HG03097 (cell line): Measurements from ENCODE around the gene IFT122.
A peak's percentile ranks its signal among the peaks of the same experiment; 100 is the strongest.
"Not testable (repeated sequence)": the region's sequence is repeated elsewhere in the genome, so short reads cannot be mapped to it uniquely, and the experiment has no call there.

ENCODE experiments used
- ATAC-seq: cut with Tn5 transposase; IDR thresholded peaks from one replicate; pipeline ENCODE4 v1.9.1; 2021; ENCODE audit not compliant: unreplicated experiment, low FRiP score

IFT122 gene

DNA sequence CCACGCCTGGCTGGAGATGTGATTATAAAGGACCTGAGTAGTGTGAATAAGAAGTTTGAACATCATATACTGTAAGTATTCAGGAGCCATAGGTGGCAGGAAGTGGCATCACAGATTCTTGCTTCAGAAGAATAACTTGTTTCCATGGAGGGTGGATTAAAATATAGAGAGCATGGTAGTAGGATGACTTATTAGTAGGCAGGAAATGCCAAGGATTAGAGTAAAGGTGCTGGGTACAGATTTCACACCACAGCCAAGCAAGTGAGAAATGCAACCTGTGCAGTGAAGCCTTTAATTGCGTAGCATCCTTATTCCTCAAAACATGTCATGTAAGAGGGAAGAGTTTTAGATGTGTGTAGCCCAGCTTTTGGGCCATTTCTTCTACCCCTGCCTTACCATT lies 30.8 kb downstream of the IFT122 start:
- ATAC-seq, result no peak

DNA sequence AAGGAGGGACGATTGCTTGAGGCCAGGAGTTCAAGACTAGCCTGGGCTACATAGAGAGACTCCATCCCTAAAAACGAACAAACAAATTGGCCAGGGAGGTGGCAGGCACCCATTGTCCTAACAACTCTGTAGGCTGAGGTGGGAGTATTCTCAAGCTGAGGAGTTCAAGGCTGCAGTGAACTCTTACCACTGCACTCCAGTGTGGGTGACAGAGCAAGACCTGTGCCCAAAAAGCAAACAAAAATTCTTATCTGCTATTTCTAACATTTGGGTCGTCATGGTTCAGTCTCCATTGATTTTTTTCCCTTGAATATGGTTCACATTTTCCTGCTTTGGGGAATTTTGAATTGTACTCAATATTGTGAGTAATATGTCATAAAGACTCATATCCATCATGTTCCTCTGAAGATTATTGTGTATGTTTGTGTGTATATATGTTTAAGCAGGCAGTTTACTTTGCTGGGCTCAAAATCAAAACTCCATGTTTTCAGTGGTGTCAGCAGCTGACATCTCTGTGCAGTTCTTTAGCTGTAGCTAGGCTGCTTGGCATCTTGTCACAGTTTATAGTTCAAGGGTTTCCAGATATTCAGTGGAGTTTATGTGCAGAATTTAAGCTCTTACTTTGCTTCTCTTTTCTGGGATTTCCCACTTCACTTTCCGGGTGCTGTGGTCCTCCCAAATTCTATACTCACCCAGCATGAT lies 33.2 kb downstream of the IFT122 start:
- no peak for ATAC-seq

- no peak for ATAC-seq
Measured at GRCh38 chr3:129473769-129474152, 33.7 kb downstream of the IFT122 start.

DNA sequence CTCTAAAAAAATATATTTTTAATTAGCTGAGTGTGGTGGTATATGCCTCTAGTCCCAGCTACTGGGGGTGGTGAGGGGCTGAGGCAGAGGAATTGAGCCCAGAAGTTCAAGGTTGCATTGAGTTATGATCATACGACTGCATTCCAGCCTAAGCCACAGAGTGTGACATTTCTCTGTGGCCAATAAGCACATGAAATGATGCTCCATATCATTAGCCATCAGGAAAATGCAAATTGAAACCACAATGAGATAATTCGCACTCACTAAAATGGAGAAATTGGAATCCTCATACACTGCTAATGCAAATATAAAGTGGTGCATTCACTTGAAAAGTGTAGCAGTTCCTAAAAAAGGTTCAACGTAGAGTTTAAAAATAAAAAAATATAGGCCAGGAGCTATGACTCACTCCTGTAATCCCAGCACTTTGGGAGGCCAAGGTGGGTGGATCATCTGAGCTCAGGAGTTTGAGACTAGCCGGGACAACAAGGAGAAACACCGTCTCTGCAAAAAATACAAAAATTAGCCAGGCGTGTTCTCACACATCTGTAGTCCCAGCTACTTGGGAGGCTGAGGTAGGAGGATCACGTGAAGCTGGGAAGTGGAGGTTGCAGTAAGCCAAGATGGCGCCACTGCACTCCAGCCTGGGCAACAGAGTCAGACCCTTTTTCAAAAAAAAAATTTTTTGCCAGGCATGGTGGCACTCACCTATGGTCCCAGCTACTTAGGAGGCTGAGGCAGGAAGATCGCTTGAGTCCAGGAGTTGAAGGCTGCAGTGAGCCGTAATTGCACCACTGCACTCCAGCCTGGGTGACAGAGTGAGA lies 35.2 kb downstream of the IFT122 start:
- no peak for ATAC-seq

DNA sequence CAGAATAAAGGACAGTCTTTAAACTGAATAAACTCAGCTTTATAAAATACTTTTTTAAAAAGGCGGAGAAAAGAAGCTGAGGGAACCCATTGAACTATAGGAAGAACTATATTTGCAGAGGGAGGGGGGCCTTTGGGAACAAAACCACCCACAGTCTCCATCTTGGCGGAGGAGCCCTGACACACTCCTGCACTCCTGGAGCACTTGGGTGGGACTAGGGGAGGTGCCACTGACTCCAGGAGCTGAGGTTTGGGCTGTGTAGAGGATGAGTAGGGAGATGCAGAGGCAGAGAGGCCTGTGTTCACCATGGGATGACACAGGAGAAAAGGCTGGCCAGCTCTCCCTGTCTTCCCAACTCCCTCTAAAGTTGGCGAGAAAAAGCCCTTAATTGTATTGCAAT lies 35.8 kb downstream of the IFT122 start:
- no peak for ATAC-seq

DNA sequence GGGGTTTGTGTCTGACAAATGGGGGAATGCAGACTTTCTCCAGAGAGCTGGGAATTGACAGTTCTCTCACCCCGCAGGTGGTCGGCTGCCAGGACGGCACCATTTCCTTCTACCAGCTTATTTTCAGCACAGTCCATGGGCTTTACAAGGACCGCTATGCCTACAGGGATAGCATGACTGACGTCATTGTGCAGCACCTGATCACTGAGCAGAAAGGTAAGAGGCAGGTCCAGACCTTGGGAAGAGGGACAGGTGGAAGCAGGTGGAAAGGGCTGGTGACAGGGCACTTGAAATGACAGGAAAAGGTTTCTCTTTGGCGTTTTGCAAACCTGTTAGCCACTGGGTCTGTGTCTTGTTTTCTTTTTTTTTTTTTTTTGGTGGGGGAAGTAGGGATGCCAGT lies 36.6 kb downstream of the IFT122 start:
- no peak for ATAC-seq

- ATAC-seq, result not testable (repeated sequence)
Measured at GRCh38 chr3:129481225-129481765, 41.3 kb downstream of the IFT122 start.

DNA sequence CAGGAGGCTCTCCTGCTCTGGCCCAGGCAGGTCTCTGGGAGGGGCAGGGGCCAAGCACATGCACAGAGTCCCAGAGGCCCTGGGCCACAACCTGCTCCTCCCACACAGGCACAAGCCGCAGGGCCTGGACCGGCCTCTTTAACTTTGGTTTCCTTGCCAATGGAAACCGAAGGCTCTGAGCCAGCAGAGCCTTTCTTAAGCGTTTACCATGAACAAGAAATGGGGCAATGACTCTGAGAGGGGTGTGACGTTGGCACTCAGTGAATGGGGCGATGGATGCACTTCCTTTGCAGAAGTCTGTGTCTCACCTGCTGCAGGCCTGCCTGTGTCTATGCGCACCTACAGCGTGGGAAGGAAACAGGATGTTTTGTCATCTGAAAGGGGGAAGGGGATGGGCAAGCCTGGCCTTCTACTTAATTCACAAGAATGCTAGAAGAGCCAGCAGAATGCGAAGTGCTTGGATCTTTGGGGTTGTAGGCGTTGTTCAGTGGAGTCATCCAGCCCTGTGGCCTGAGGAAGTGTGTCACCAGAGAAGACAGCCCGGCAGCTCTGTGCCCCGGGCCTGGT lies 41.8 kb downstream of the IFT122 start:
- ATAC-seq, result no peak

DNA sequence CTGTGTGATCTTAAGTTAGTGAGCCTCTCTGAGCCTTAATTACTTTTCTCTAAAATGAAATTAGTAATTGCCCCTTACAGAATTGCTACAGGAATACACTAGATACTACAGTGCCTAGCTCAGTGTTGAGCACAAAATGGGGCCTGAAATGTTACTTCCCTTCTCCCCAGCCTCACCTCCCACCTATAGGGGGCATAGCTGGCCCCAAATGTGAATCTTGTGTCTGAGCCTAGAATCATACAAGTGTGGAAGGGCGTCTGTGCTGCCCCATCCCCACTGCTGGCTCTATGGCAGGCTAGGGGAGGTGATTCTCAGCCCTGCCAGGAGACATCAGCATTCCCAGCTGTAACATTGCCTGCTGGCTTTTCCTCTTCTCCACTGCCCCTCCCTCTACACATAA lies 42.7 kb downstream of the IFT122 start:
- ATAC-seq, result no peak

- ATAC-seq, result no peak
Measured at GRCh38 chr3:129483870-129484269, 43.8 kb downstream of the IFT122 start.

DNA sequence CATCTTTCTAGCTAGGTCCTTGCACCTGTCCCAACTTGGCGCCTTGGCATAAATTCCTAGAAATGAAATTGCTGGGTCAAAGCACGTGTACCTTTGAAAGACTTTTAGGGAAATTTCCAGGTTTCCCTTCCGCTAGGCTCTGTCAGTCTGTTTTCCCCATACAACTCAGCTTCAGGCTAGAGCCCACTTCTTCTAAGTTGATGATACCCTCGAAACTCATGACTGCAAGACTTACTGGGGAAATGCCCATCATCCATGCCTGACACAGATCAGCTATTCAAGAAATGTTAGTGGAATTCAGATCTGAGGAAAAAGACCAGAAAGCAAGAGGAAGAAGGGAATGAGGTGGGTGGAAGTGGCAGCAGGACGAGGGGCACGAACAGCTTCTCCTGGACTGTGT lies 45.1 kb downstream of the IFT122 start:
- not testable (repeated sequence) for ATAC-seq

- ATAC-seq, result no peak
Measured at GRCh38 chr3:129485721-129486663, 46.0 kb downstream of the IFT122 start.

DNA sequence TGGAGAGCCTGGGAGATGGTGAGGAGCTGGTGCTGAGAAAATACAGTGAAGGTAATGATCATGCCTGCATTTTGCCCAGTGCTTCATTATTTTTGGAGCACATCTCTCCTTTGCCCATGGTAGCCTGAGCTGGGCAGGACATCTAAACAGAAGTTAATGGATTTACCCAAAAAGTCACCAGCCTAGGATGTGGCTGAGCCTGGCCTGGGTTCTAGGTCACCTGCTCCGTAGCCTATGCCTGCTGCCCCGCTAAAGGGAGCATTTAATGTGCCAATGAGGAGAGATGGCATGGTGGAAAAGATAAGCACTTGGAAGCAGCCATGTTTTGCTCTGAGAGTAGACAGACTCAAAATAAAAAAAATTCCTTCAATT lies 46.6 kb downstream of the IFT122 start:
- no peak for ATAC-seq

- no peak for ATAC-seq
Measured at GRCh38 chr3:129487183-129487867, 47.3 kb downstream of the IFT122 start.

DNA sequence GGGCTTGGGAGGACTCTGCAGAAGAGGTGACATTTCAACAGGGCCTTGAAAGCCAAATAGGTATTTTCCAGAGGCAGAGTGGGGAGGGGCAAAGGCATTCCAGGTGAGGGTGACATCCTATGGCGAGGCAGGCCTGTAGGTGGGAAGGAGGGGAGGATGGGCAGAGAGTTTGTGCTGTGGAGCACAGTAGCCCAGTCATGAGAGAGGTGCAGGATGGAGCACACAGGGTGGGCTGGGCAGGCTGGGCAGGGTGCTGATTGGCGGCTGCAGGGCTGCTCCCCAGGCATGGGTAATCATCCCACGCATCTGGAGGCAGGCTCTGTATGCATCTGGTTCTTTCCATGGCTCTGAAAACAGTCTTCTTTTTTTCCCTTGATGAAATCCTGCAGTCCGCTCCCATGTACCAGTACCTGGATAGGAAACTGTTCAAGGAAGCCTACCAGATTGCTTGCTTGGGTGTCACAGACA lies 47.9 kb downstream of the IFT122 start:
- ATAC-seq, result not testable (repeated sequence)

DNA sequence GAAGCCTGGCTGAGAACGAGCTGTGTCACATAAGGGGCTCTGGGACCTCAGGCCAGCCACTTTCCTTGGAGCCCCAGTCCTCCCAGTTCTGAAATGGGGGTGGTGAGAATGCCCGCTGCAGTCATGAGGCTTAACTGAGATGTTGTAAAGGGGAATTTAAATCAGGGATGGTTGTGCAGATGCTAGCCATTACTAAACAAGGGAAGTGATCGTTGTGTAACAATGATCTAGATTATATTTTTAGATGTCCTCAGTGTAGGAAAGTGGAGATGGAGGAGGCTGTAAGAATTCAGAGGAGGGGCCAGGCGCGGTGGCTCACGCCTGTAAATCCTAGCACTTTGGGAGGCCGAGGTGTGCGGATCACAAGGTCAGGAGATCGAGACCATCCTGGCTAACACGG lies 49.2 kb downstream of the IFT122 start:
- ATAC-seq, result not testable (repeated sequence)

DNA sequence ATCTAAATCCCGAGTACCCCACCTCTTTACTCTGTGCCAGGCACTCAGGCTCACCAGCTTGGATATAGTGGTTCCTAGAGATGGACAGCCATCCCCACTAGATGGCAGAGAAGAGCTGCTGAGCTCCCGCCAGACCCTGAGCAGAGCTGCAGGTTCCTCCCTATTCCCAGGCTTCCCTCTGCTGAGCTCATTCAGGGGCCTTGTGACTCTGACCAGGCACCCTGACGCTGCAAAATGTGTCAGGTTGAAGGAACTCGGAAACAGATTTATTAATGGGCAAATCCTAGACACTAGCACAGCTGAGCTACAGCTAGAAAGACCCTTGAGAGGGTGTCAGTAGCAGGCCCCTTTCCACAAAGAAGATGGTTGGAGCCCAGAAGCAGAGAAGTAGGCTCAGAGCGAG lies 50.2 kb downstream of the IFT122 start:
- ATAC-seq, result peak; percentile 74

DNA sequence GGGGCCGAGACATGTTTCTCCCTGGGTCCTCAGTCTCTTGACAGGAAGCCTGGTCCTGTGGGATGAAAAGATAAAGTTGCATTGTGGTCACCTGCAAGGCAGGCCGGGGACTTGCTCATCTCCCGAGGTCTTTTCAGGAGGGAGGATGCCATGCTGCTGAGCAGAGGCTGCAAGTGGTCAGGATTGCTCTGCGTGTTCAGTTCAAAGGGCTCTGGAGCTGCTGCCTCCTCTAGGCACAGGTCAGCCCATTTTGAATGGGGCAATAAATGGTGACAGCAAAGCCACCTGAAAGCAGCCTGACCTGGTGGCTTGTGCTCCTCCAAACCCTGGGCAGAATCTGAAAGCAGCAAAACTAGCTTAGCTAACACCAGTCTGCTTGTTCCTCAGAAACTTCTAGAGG lies 51.1 kb downstream of the IFT122 start:
- not testable (repeated sequence) for ATAC-seq

DNA sequence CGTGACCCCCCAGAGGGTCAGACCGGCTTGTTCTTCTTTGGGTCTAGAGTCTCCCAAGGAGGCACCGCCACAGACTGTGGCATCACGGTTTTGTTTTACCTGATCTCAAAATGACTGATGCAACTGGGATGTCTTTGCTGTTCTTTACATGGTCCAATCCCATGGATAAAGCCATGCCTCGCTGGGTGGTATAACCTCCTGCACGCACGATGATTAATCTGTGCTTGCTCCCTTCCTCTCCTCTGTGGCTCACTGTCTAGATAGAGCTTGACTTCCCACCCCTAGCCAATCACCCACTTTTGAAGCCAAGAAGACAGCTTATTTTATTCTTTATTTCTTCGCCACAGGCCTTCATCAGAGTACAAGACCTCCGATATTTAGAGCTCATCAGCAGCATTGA lies 51.8 kb downstream of the IFT122 start:
- no peak for ATAC-seq

- no peak for ATAC-seq
Measured at GRCh38 chr3:129492691-129493090, 52.7 kb downstream of the IFT122 start.
